ENCODE results near the gene B4GALT6.

Gene B4GALT6

GRCh38 chr18:31630549-31630948 is 53.8 kb downstream of the B4GALT6 start:
- no peak for DNase-seq

- DNase-seq = no peak
These were observed 58.0 kb downstream of the B4GALT6 start for GRCh38 chr18:31626409-31626808.

GRCh38 chr18:31624892-31625640 is 59.3 kb downstream of the B4GALT6 start:
- no peak for DNase-seq

- no peak for DNase-seq
These were observed 65.1 kb downstream of the B4GALT6 start for GRCh38 chr18:31619291-31619690.

- no peak for DNase-seq
These were observed 65.6 kb downstream of the B4GALT6 start for GRCh38 chr18:31618801-31619200.

DNA sequence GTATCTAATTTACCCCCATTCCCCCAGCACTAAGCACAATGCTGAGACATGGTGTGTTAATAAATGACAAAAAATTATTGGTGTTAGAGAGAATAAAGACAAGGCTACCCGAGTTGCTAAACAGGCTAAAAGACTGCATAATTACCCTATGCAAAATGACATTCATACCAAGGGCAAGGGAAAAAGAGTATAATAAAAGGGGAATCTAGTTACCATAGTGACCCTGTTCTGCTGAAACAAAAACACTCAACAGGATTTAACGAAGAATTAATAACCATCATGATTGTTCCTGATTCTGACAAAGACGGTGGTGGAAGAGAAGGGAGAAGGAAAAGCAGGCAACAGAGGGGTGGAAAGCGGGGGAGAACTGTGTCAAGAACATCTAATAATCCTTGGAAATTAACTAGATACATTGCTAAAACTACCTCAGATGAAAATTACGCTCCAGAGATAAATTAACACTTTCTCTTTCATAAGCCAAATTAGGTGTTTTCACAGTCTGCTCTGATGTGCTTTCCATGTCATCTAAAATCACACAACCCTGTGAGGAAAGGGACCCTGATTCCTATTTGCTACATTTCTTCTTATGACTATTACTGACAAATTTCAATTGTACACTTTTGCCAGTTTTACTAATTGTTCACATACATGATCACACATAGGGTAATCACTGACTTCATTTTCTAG is 67.2 kb downstream of the B4GALT6 start:
- no peak for DNase-seq

GRCh38 chr18:31616586-31616985 is 67.8 kb downstream of the B4GALT6 start:
- no peak for DNase-seq

GRCh38 chr18:31614044-31614443 is 70.3 kb downstream of the B4GALT6 start:
- no peak for DNase-seq

- DNase-seq = no peak
These were observed 72.3 kb downstream of the B4GALT6 start for GRCh38 chr18:31612124-31612523.

DNA sequence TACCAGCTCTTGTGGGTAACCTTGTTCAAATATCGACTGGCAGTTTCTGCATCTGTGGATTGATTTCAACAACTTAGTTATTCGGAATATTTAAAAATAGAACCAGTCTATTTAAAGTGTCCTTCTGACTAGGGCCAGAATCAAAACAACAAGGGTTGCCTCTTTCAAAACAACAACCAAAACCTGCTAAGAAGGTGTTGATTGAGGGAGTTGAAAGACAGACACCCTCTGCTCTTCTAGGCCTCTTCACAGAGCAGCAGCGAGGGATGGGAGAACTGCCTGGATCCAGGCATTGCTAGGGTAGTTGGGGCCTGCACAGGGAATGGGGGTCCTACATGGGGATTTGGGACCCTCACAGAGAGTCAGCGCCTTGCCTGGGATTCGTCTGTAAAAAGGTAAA is 72.9 kb downstream of the B4GALT6 start:
- DNase-seq = no peak

DNA sequence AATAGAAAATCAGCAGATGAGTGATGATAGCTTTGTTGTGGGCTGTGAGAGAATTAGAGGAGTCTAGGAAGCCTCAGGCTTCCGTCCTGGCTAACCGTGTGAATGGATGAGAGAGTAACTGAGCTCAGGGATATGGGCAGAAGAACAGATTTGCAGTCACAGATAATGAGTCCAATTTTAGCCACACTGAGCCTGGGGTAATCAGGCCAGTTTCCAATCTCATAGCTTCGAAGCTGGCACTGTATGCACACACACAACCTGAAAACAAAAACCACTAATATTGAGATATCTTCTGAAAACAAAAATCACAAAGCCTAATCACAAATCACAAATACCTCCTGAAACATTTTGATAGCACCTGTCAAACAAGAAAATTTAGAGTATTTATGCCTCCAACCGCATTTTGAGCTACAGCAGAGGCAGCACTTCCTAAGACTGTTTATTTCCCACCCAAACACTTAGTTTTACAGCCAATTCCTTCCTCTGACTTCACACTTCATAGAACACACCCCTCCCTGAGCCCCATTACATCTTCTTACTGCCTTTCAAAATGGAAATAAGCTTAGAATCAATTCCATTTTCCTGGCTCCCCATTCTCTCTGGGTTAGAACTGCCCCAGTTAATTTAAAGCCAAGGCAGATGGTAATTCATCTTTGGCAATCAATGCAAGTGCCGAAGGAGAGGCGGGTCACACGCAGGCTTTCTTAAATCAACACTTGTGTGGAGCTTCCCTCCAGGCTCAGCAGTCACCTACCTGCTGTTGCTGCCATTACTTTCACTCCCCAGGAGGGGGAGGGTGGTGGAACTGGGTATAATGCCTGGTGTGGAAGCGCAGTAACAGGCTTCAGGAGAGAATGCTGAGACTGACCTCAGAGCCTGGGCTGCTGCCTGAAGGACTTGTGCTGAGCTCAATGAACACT is 73.8 kb downstream of the B4GALT6 start:
- DNase-seq = no peak

GRCh38 chr18:31609886-31610285 is 74.5 kb downstream of the B4GALT6 start:
- no peak for DNase-seq

- no peak for DNase-seq
These were observed 77.0 kb downstream of the B4GALT6 start for GRCh38 chr18:31607384-31607783.

DNA sequence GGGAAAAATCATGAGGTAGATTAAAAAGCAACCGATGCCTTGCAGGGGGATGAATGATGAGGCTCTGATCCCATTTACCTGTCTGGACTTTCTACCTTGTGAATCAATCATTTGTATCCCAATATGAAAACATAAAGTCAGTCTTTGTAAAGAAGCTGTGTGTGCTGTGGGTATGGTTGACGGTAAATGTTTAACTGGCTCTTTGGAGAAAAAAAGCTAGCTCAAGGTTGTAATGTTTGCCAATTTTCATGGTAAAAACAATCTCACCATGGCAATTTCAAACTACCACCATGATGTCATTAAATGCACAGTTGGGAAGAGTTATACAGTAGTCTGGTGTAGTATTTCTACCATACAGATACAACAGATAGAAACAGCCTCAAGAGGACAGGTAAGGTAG is 78.1 kb downstream of the B4GALT6 start:
- no peak for DNase-seq

GRCh38 chr18:31603315-31603714 is 81.1 kb downstream of the B4GALT6 start:
- no peak for DNase-seq

DNA sequence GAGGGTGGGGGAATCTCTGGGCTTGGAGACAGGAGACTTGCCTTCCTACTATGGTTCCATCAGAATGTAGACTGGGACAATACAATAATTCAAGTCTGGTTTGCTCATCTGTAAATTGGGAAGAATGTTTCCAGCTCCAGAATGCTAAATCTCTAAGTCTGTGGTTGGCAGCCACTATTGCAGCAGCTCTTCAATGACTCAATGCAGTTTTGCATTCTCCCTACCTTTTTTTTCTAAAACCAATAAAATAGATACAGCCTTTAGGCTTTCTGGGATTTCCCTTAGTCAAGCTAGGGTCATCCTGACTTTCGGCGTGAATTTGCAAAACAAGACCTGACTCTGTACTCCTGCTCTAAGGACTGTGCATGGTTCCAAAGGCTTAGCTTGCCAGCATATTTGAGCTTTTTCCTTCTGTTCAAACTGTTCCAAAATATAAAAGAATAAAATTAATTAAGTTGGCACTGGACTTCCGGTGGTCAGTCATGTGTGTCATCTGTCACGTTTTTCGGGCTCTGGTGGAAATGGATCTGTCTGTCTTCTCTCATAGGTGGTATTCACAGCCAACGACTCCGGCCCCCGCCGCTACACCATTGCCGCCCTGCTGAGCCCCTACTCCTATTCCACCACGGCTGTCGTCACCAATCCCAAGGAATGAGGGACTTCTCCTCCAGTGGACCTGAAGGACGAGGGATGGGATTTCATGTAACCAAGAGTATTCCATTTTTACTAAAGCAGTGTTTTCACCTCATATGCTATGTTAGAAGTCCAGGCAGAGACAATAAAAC is 86.2 kb downstream of the B4GALT6 start:
- no peak for DNase-seq

DNA sequence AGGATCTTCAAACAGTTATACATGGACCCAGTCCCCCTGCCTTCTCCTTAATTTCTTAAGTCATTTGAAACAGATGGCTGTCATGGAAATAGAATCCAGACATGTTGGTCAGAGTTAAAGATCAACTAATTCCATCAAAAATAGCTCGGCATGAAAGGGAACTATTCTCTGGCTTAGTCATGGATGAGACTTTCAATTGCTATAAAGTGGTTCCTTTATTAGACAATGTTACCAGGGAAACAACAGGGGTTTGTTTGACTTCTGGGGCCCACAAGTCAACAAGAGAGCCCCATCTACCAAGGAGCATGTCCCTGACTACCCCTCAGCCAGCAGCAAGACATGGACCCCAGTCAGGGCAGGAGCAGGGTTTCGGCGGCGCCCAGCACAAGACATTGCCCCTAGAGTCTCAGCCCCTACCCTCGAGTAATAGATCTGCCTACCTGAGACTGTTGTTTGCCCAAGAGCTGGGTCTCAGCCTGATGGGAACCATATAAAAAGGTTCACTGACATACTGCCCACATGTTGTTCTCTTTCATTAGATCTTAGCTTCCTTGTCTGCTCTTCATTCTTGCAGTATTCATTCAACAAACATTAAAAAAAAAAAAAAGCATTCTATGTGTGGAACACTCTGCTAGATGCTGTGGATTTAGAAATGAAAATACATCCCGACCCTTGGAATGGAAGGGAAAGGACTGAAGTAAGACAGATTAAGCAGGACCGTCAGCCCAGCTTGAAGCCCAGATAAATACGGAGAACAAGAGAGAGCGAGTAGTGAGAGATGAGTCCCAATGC is 88.1 kb downstream of the B4GALT6 start:
- DNase-seq = no peak

GRCh38 chr18:31595121-31595771 is 89.1 kb downstream of the B4GALT6 start:
- DNase-seq = no peak

DNA sequence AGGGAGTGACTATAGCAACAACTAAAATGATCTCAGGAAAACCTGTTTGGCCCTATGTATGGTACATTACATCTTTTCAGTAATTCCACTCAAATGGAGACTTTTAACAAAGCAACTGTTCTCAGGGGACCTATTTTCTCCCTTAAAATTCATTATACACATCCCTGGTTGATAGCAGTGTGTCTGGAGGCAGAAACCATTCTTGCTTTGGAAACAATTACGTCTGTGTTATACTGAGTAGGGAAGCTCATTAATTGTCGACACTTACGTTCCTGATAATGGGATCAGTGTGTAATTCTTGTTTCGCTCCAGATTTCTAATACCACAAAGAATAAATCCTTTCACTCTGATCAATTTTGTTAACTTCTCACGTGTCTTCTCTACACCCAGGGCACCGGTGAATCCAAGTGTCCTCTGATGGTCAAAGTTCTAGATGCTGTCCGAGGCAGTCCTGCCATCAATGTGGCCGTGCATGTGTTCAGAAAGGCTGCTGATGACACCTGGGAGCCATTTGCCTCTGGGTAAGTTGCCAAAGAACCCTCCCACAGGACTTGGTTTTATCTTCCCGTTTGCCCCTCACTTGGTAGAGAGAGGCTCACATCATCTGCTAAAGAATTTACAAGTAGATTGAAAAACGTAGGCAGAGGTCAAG is 91.7 kb downstream of the B4GALT6 start:
- DNase-seq = no peak

- no peak for DNase-seq
These were observed 92.8 kb downstream of the B4GALT6 start, which contains the start of gene TTR for GRCh38 chr18:31591628-31592027. TTR (plus strand) TSS chr18:31591877; CDS start chr18:31591903, 26 bp downstream.

GRCh38 chr18:31591113-31591512 is 93.3 kb downstream of the B4GALT6 start:
- no peak for DNase-seq
